ENCODE results near the gene RBMY1E. TPM values are rescaled to one million over a fixed set of nuclear protein-coding genes. Genes with fewer than 3 reads are reported as not detected.
"Not testable (repeated sequence)": the region's sequence is repeated elsewhere in the genome, so short reads cannot be mapped to it uniquely, and the experiment has no call there.

Gene RBMY1E
- total RNA-seq, result not detected

DNA sequence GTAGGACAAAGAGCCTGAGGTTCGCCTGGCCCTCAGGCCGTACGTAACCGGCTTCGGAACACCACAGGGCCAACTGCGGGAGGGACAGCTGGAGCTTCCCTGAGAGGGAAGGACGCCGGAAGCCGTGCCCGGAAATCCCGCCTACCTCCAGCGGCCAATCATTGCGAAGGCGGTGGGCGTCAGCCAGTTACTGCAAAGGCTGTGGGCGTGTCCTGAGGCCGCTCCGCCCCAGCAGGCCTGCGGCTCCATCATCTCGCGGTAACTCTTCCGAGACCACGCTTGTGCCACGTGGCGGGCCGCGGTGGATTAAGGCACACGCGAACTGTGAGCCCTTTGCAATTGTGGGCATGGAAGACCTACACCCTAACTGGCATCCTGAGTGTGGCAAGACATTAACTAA, at the start of gene RBMY1E:
Gene RBMY1E, minus strand, starts transcription at position 101 of the 400 bp plus-strand sequence. CDS start 1,978 bp downstream, outside the sequence.
- H3K4me3 ChIP-seq; H3K27ac ChIP-seq; in situ Hi-C loops (cut with MboI; ENCODE audit: low sequenced_read_pairs in 4 of 4); DNase-seq; H3K9me3 ChIP-seq; intact Hi-C loops (cut with DNase I; ENCODE audit: low total_unique reads); H3K36me3 ChIP-seq; H3K27me3 ChIP-seq; H3K4me1 ChIP-seq; ATAC-seq: not testable (repeated sequence)

DNA sequence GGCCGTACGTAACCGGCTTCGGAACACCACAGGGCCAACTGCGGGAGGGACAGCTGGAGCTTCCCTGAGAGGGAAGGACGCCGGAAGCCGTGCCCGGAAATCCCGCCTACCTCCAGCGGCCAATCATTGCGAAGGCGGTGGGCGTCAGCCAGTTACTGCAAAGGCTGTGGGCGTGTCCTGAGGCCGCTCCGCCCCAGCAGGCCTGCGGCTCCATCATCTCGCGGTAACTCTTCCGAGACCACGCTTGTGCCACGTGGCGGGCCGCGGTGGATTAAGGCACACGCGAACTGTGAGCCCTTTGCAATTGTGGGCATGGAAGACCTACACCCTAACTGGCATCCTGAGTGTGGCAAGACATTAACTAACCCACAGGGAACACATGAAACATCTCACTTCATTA, 23.4 kb downstream of the RBMY1E start, which contains the start of gene RBMY1D:
Gene RBMY1D, minus strand, starts transcription at position 101 of the 400 bp plus-strand sequence. CDS start 2,013 bp downstream, outside the sequence.
- H3K4me1 ChIP-seq; intact Hi-C loops (cut with DNase I; ENCODE audit: low total_unique reads); H3K36me3 ChIP-seq; H3K9me3 ChIP-seq; H3K27me3 ChIP-seq; DNase-seq; H3K4me3 ChIP-seq; in situ Hi-C loops (cut with MboI; ENCODE audit: low sequenced_read_pairs in 4 of 4); ATAC-seq; H3K27ac ChIP-seq: not testable (repeated sequence)

DNA sequence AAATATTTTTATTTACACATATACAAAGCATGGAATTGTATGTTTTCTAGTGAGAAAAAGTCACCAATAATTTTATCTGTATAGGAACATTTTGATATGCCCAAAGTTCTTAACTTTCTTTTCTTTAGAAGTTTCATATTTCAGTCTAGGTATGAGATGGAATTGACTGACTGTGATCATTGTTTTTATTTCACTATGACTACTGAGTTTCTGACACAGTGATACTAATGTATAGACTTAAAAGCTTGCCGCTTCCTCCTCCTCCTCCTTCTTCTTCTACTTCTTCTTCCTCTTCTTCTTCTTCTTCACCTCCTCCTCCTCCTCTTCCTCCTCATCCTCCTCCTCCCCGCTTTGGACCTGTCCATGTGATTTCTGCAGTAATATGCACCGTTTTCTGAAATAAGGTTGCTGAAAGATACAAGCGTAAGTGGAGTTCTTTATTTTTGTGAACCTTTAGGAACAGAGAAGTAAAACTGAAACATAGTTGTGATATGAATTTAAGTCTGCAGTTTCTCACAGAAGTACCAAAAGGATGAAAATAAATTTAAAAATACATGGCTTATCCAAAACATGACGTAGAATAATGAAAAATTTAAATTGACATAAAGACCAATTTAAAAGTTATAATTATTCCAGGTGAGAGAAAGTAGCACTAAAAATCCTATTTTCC, 48.3 kb downstream of the RBMY1E start:
- ATAC-seq; intact Hi-C loops (cut with DNase I; ENCODE audit: low total_unique reads); DNase-seq; H3K27me3 ChIP-seq; in situ Hi-C loops (cut with MboI; ENCODE audit: low sequenced_read_pairs in 4 of 4); H3K4me3 ChIP-seq; H3K9me3 ChIP-seq; H3K27ac ChIP-seq; H3K4me1 ChIP-seq; H3K36me3 ChIP-seq: not testable (repeated sequence)

Other genes with a start within 250 kb of the RBMY1E start
- not detected for gene RBMY1D, start 23.5 kb downstream of the RBMY1E start, total RNA-seq

All from gastrocnemius medialis (tissue), 4 donors.